ENCODE data around the gene CNIH3. TPM values are rescaled to one million over a fixed set of nuclear protein-coding genes. Genes with fewer than 3 reads are reported as not detected.
A peak's percentile ranks its signal among the peaks of the same experiment; 100 is the strongest.
"Not testable (repeated sequence)": the region's sequence is repeated elsewhere in the genome, so short reads cannot be mapped to it uniquely, and the experiment has no call there.

CNIH3 gene
- 1 to 10 TPM; 1.1 to 1.8 TPM for total RNA-seq

DNA sequence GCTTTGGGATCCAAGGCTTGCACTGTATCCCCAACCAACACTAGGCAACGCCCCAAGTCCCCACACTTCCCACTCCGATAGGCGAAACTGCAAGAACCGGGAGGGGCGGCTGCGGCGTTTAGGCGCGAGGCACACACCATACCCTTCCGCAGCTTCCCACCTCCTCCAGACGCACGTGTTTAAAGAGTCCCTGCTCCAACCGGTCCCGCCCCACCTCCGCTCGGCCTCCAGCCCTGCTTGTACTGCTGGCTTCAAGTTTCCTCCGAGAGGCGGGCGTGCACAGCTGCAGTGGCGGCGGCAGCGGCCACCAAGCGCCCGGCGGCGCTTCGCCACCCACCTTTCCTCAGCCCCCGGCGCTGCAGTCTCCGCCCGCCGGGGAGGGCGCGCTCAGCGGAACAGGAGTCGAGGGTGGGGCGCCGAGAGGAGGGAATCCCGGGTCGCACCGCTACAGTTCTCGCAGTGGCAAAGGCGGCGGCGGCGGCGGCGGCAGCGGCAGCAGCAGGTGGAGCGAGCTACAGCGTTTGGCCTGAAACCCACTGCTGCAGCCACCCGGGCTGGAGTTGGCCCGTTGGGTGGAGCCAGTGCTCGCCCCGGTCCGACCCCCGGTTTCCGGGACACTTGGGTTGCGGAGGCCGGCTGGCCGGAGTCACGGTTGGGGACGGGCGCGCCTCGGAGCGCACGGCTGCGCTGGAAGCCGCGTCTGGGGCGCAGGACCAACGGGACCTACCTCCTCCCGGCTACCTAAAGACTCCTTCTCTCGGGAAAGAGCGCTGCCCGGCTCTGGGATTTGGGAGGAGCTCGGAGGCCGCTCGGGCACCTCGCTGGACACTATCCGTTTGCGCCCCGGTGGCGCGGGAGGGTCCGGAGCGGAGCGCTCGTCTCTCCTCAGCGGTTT, at the start of gene CNIH3:
Gene CNIH3, plus strand, starts transcription at position 457 of the 895 bp plus-strand sequence. CDS start 858 bp downstream, outside the sequence.
- ATAC-seq = peak in 1 of 2 donors; percentile 67
- H3K27ac Mint-ChIP-seq = no peak within 1 kb of the TSS
- peak in 1 of 2 donors; percentile 19 for DNase-seq (ENCODE audit: low spot score in 2 of 2)
- H3K36me3 Mint-ChIP-seq = peaks cover 0 to 10% of the 10 kb centered on the region in 2 donors
- no peaks in the 10 kb centered on the region for H3K9me3 Mint-ChIP-seq

DNA sequence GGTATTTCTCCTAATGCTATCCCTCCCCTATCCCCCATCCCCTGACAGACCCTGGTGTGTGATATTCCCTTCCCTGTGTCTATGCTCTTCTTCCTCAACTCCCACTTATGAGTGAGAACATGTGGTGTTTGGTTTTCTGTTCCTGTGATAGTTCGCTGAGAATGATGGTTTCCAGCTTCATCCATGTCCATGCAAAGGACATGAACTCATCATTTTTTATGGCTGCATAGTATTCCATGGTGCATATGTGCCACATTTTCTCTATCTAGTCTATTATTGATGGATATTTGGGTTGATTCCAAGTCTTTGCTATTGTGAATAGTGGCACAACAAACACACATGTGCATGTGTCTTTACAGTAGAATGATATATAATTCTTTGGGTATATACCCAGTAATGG, 49.6 kb upstream of the CNIH3 start:
- H3K27ac Mint-ChIP-seq; H3K36me3 Mint-ChIP-seq; DNase-seq (ENCODE audit: low spot score in 2 of 2); ATAC-seq; H3K9me3 Mint-ChIP-seq: not testable (repeated sequence)

DNA sequence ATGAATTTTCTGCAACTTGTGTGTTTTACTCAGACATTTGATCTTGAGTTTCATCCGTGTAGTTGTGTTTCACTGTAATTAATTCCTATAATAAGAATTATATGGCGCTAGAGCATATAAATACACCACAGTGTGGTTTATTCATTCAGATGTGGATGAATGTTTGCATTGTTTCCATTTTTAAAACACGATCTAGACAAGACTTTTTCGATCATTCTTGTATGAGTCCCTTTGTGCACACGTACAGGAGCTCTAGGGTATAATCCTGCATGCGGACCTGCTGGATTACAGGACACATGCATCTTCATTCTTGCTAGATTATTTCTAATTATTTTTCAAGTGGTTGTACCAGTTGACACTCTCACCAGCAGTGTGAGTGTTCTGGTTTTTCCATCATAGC, 46.8 kb upstream of the CNIH3 start:
- Mint-ChIP-seq H3K27ac (no peak overlapping the region), H3K36me3 (no peaks in the 10 kb centered on the region), H3K9me3 (no peaks in the 10 kb centered on the region)
- no peak for ATAC-seq
- DNase-seq (ENCODE audit: low spot score in 2 of 2) = no peak

DNA sequence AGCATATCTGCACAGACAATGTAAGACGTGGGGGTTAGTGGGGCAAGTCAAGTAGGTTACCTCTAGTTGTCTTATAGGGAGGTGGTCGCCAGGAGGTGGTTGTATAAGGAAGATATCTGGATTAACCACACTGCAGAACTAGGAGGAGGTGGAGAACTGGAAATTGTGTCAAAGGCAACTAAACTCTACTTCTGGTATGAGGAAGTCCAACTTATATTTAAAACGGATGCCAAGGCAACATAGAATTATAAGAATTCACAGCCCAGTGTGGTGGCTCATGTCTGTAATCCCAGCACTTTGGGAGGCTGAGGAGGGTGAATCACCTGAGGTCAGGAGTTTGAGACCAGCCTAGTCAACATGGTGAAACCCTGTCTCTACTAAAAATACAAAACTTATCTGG, 44.1 kb upstream of the CNIH3 start:
- not testable (repeated sequence) for ATAC-seq; DNase-seq (ENCODE audit: low spot score in 2 of 2); H3K9me3 Mint-ChIP-seq; H3K36me3 Mint-ChIP-seq; H3K27ac Mint-ChIP-seq

DNA sequence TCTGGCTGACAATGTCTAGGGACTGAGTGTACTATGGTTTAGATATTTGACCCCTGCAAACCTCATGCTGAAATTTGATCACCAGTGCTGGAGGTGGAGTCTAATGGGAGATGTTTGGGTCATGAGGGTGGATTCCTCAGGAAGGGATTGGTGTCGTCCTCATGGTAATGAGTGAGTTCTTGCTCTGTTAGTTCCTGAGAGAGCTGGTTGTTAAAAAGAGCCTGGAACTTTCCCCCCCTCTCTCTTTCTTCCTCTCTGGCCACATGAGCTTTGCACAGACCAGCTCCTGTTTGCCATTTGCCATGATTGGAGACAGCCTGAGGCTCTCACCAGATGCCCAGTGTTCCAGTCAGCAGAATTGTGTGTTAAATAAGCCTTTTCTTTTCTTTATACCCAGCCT, 36.6 kb upstream of the CNIH3 start:
- no peak for DNase-seq (ENCODE audit: low spot score in 2 of 2)
- H3K9me3 Mint-ChIP-seq = peaks cover 11 to 13% of the 10 kb centered on the region in 2 donors
- no peak overlapping the region for H3K27ac Mint-ChIP-seq
- no peak for ATAC-seq
- peaks cover 0 to 9% of the 10 kb centered on the region in 2 donors for H3K36me3 Mint-ChIP-seq

DNA sequence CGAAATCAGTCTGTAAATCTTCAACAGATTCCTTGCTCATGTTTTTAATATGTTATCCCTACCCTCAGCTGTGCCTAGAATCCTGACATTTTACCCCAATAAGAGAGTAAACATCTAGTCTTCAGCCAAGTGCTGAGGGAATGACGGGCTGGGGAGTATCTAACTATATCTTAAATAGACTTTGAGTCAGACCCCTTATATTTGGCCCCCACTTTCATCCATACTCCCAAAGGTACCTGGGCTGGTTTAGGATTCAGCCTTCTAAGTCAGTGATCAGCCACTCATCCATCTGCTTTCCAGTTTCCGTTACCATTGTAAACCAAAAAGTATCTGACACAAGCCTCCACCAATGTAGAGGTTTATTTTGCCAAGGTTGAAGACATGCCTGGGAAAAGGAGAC, 36.1 kb upstream of the CNIH3 start:
- ATAC-seq (no peak), DNase-seq (ENCODE audit: low spot score in 2 of 2) (no peak)
- peaks cover 11 to 16% of the 10 kb centered on the region in 2 donors for H3K9me3 Mint-ChIP-seq
- H3K27ac Mint-ChIP-seq = no peak overlapping the region
- peaks cover 0 to 9% of the 10 kb centered on the region in 2 donors for H3K36me3 Mint-ChIP-seq

DNA sequence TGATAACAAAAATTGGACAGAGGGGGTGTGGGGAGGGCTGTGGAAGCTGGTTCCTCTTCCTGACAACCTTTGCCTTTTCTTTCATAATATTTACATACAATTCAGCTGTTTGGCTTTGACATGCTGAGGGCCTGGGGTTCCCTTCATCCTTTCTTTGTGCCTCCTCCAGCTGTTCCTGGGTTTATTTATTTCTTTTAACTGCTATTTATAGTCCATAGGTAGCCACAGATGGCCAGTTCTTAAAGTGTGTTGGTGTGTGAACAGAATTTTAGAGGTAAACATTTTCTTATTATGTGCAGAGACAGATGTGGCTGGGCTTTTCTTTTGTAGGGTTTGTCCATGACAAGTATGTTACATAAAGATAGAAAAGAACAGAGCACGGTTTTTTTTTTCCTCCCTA, 34.1 kb upstream of the CNIH3 start:
- no peak for DNase-seq (ENCODE audit: low spot score in 2 of 2)
- Mint-ChIP-seq H3K36me3 (peaks cover 0 to 2% of the 10 kb centered on the region in 2 donors), H3K27ac (no peak overlapping the region), H3K9me3 (peaks cover 5 to 11% of the 10 kb centered on the region in 2 donors)
- no peak for ATAC-seq

DNA sequence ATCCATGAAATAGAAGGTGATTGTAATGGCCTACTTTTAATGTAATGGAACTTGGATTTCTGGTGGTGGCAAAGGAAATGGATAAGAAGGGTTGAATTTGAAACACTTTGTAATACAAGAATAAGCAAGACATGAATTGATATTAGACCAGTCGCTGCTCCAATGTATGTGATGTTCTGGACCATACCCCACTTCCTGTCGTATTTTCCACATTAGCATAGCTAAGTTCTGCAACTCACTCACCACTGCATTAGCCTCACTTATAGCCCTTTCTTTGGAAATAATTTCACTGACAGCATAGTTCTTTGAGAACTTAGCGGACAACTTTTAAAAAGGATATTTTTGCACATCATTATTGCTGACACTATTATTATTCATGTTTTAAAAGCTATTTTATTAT, 32.3 kb upstream of the CNIH3 start:
- no peak for ATAC-seq
- Mint-ChIP-seq H3K36me3 (no peaks in the 10 kb centered on the region), H3K27ac (no peak overlapping the region), H3K9me3 (peaks cover 0 to 9% of the 10 kb centered on the region in 2 donors)
- DNase-seq (ENCODE audit: low spot score in 2 of 2) = no peak

DNA sequence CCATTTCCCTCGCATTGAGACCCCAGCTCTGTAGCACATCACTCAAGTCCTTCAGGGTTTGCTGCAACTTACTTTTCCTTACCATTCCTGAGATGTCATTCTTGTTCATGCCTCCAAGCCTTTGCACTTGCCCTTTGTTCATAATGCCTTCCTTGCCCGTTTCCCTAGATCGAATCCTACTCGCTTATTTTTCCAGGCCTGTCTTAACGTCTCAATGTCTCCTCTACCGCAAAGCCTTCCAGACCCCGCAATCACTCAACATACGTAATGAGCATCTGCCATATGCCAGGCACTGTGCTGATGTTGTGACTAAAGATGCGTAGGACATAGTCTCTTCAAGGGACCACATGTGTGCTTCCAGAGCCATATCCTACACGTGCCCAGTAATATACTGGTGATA, 31.1 kb upstream of the CNIH3 start:
- ATAC-seq (no peak), DNase-seq (ENCODE audit: low spot score in 2 of 2) (no peak)
- Mint-ChIP-seq H3K36me3 (no peaks in the 10 kb centered on the region), H3K27ac (no peak overlapping the region), H3K9me3 (peaks cover 0 to 9% of the 10 kb centered on the region in 2 donors)

DNA sequence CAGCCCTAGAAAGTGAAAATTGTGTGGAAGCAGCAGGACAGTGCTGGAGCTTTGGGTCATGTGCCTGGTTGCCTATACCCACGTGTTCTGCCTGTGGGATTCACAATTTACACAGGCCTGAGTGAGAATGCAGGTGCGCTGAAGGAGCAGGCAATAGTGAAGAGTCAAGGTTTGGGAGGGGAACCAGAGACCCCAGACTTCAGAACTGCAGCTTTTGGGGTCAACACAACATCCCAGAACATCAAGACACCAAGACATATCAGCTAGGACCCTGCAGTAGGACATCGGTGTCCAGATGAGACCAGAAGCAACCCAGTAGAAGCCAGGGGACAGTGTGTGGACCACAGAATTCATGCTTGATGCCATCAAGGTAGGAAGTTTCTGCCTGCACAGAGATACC, 29.1 kb upstream of the CNIH3 start:
- ATAC-seq (no peak), DNase-seq (ENCODE audit: low spot score in 2 of 2) (no peak)
- Mint-ChIP-seq H3K27ac (no peak overlapping the region), H3K9me3 (peaks cover 0 to 9% of the 10 kb centered on the region in 2 donors), H3K36me3 (no peaks in the 10 kb centered on the region)

DNA sequence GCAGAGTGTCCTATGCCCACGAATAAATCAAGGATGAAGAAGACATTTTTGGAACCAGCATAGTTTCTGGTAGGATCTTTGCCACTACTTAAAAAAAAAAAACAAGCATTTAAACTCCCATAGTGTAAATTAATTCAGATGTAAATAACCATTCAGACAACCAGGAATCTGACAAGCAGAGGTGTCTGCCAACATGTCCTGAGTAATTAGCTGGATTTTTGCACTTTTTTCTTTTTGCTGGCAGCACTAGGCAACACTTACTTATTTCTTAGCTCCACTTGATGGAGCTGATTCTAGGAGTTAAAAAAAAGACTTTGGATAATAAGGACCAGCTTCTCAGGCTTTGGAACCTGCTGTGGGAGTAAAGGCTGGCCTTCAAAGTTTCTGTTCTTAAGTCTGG, 27.6 kb upstream of the CNIH3 start:
- no peak overlapping the region for H3K27ac Mint-ChIP-seq
- H3K36me3 Mint-ChIP-seq = no peaks in the 10 kb centered on the region
- ATAC-seq (no peak), DNase-seq (ENCODE audit: low spot score in 2 of 2) (no peak)
- peaks cover 0 to 5% of the 10 kb centered on the region in 2 donors for H3K9me3 Mint-ChIP-seq

DNA sequence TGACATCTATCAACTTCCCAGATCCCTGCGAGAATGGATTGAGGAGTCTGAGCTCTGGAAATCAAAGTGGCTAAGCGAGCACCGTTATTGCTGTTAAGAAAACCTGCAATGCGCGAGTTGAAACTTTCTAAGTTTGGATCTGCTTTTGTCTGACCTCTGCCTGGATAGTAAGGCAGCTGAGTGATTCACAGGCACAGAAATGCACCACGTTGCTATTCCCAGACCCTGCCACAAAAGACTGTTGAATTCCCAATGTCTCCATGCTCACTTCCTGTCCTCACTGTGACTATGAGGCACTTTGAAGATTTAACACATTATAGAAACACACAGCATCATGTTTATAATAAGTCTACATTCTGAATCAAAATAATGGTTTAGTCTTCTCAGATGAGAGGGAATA, 27.1 kb upstream of the CNIH3 start:
- no peaks in the 10 kb centered on the region for H3K36me3 Mint-ChIP-seq
- peak overlapping the region in 1 of 2 donors; percentile 37 for H3K27ac Mint-ChIP-seq
- ATAC-seq (no peak), DNase-seq (ENCODE audit: low spot score in 2 of 2) (no peak)
- H3K9me3 Mint-ChIP-seq = peaks cover 0 to 5% of the 10 kb centered on the region in 2 donors

DNA sequence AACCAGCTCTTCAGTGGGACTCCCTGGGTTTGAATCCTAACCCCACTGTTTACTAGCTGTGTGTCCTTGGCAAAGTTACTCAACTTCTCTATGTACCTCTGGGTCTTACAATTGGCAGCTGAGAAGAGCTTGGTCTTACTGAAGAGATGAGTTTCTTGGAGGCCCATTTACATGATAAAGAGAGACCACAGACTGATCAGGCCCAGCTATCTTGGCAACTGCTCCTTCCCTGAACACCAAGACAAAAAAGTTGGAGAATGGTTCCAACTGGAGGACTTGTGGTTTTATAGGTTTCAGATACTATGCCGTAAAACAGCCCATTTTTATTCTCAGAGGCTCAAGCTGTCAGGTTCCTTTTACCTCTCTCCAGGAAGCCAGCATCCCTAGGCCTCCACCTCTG, 24.8 kb upstream of the CNIH3 start:
- DNase-seq (ENCODE audit: low spot score in 2 of 2) (no peak), ATAC-seq (no peak)
- H3K36me3 Mint-ChIP-seq = no peaks in the 10 kb centered on the region
- H3K27ac Mint-ChIP-seq = no peak overlapping the region
- H3K9me3 Mint-ChIP-seq = no peaks in the 10 kb centered on the region

DNA sequence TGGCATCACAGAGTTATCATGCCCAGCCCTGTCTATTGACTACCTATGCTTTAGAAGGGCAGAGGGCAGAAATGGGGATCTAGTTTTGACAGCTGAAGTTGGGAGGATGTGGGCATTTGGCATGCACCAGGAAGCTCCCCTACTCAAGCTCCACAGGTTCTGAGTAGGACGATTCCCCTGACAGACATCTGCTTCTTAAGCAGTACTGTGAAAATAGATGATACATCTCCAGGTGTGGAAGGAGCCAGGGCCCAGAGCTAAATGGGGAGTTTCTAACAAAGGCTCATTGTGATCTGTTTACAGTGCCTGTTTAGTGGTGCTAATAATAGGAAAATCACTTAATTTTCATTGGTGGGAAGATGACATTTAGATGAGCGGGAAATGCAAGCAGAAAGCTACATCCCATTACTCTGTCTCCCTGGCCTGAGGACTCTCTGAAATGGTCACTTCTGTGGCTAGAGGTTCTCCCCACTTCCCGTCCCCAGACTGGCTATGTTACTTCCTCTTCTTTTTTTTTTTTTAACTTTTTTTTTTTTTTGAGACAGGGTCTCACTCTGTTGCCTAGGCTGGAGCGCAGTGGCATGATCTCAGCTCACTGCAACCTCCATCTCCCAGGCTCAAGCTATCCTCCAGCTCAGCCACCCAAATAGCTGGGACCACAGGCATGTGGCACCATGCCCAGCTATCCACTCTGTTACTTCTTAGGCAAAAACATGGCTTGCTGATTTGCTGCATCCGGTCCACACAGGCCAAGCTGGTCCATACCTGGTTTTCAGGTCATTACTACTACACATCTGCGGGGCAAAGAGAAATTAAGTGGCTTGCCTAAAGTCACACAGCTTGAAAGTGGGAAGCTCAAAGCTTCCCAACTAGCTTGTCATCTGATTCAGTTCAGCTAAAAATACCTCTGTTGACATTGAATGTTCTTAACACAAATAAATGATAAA, 23.2 kb upstream of the CNIH3 start:
- no peaks in the 10 kb centered on the region for H3K9me3 Mint-ChIP-seq
- DNase-seq (ENCODE audit: low spot score in 2 of 2) (no peak), ATAC-seq (no peak)
- H3K36me3 Mint-ChIP-seq = no peaks in the 10 kb centered on the region
- no peak overlapping the region for H3K27ac Mint-ChIP-seq

DNA sequence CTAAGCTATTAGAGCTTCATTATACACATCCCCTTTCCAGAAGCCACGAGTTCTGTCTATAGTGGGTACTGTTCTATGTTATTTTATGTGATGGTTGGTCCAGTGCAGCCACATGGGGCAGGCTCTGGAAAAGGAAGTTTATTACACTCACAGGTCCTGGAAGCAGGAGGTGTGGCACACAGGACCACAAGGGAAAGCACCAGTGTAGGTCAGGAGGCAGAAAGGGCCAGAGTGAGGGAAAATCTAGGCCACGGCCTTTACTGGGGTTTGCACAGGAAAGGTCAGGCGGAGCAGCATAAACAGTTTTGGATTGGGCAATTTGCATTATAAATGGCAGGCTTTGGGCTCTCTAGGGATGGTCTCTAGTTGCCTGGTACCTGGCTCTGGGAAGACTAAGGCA, 21.8 kb upstream of the CNIH3 start:
- H3K36me3 Mint-ChIP-seq = no peaks in the 10 kb centered on the region
- no peak overlapping the region for H3K27ac Mint-ChIP-seq
- peak in 1 of 2 donors; percentile 28 for ATAC-seq
- no peaks in the 10 kb centered on the region for H3K9me3 Mint-ChIP-seq
- no peak for DNase-seq (ENCODE audit: low spot score in 2 of 2)

DNA sequence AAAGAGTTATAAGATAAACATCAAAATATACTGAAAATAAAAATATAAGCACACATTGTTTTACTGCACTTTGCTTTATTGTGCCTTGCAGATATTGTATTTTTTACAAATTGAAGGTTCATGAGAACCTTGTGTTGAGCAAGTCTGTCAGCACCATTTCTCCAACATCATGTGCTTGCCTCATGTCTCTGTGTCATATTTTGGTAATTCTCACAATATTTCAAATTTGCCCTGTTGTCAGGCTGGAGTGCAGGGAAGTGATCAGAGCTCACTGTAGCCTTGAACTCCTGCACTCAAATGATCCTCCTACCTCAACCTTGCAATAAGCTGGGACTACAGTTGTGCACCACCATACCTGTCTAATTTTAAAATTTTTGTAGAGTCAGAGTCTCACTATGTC, 21.3 kb upstream of the CNIH3 start:
- Mint-ChIP-seq H3K9me3 (no peaks in the 10 kb centered on the region), H3K36me3 (no peaks in the 10 kb centered on the region), H3K27ac (no peak overlapping the region)
- DNase-seq (ENCODE audit: low spot score in 2 of 2) (no peak), ATAC-seq (no peak)

All from activated naive CD4-positive, alpha-beta T cell treated with anti-CD3 and anti-CD28 coated beads, Interleukin-2, amount 50 U/mL, for 72 hours (primary cell).